Body of pancreas (tissue), 4 donors: Measurements from ENCODE around the gene ATAT1. TPM values are rescaled to one million over a fixed set of nuclear protein-coding genes. Genes with fewer than 3 reads are reported as not detected.

Experiments used
- ATAC-seq: fragments of 150-250 bp; one replicate; pipeline ENCODE4 v1.9.1; 2016
- DNase-seq, 4 donors: peaks; one replicate each; pipeline ENCODE4 v3.0.0-alpha.2; 2019
- H3K27ac ChIP-seq, 4 donors: fragments of 200-600 bp; sonication (generic); 1 replicate in 3 of 4; 2 replicates in 1 of 4; pipeline versions ENCODE4 v1.5.1 to v1.6.1; 2016 to 2019; ENCODE audit warnings: mild to moderate bottlenecking in 1 of 4, mixed read lengths in 1 of 4, moderate library complexity in 1 of 4
- H3K27me3 ChIP-seq, 2 donors: fragments of 200-600 bp; sonication (generic); one replicate each; pipeline ENCODE4 v1.6.0; 2016; ENCODE audit warnings: mild to moderate bottlenecking in 1 of 2
- H3K36me3 ChIP-seq, 2 donors: fragments of 200-600 bp; sonication (generic); replicated peaks in 1 of 2; 2 replicates each; pipeline ENCODE4 v1.5.1; 2016; ENCODE audit warnings: low read depth in 2 of 2; ENCODE audit not compliant: insufficient read depth in 1 of 2
- H3K4me1 ChIP-seq: fragments of 200-600 bp; sonication (generic); one replicate; pipeline ENCODE4 v1.6.0; 2016
- H3K4me3 ChIP-seq, 2 donors: fragments of 200-600 bp; sonication (generic); 1 replicate in 1 of 2; 2 replicates in 1 of 2; pipeline ENCODE4 v1.5.1; 2016 to 2019
- H3K9me3 ChIP-seq, 3 donors: fragments of 200-600 bp; sonication (generic); 1 replicate in 2 of 3; 2 replicates in 1 of 3; pipeline ENCODE4 v1.5.1; 2016
- CTCF ChIP-seq, 7 experiments: fragments of 450-650 bp in 4 of 7; fragments of 200-600 bp in 3 of 7; sonication (generic) in 3 of 7; IDR thresholded peaks; one replicate each; pipeline ENCODE4 v1.5.1; 2016 to 2019; ENCODE audit warnings: antibody characterized with exemption in 7 of 7
- POLR2A ChIP-seq, 3 donors: fragments of 450-650 bp; IDR thresholded peaks; one replicate each; pipeline ENCODE4 v1.6.1; 2016; ENCODE audit warnings: antibody characterized with exemption in 3 of 3, mild to moderate bottlenecking in 2 of 3
- WGBS, 2 donors: methylation state at CpG; one replicate each; pipeline ENCODE4 v1.1.5; 2017; 5-methylcytosine and 5-hydroxymethylcytosine counted together
- intact Hi-C: fragments of 100-400 bp; cut with DNase I; formaldehyde crosslinking; loops from one replicate; pipeline ENCODE4 v1.15.1; 2023
- total RNA-seq, 2 donors: library from RNA; depleted of rRNA; stranded (reverse); fragments of >200 nt; gene quantifications; one replicate each; pipeline ENCODE4 v1.1.0, GENCODE V29; 2016

The ATAT1 gene
- total RNA-seq, 2 donors from 2014 or later, result 2.0 to 5.4 TPM

GRCh38 chr6:30651143-30651542, 24.5 kb downstream of the ATAT1 start:
- ATAC-seq, result no peak
- intact Hi-C loops, result no loop called here
- Histone ChIP-seq H3K27me3 (no peaks in the 10 kb centered on the region), H3K36me3 (peaks cover 6 to 28% of the 10 kb centered on the region in 2 donors), H3K4me3 (no peak overlapping the region), H3K9me3 (no peaks in the 10 kb centered on the region), H3K27ac (no peak overlapping the region), H3K4me1 (peaks cover 16% of the 10 kb centered on the region)
- DNase-seq, result no peak
- 87 to 88% methylated on average over 12 of the region's 12 CpGs for WGBS, 2 donors
- TF ChIP-seq POLR2A (IDR thresholded peaks at IDR 0.05) (no peak), CTCF (IDR thresholded peaks at IDR 0.05) (no peak)

GRCh38 chr6:30654798-30655742, 28.4 kb downstream of the ATAT1 start:
- Histone ChIP-seq H3K27ac (no peak overlapping the region), H3K4me1 (no peaks in the 10 kb centered on the region), H3K4me3 (no peak overlapping the region), H3K9me3 (no peaks in the 10 kb centered on the region), H3K27me3 (no peaks in the 10 kb centered on the region), H3K36me3 (peaks cover 6 to 53% of the 10 kb centered on the region in 2 donors)
- DNase-seq (no peak), ATAC-seq (no peak)
- TF ChIP-seq POLR2A (IDR thresholded peaks at IDR 0.05) (no peak), CTCF (IDR thresholded peaks at IDR 0.05) (no peak)
- 83 to 87% methylated on average over 17 to 19 of the region's 19 CpGs for WGBS, 2 donors
- intact Hi-C loops, result no loop called here

GRCh38 chr6:30655743-30656094, 29.0 kb downstream of the ATAT1 start:
- 88 to 94% methylated on average over 3 of the region's 3 CpGs for WGBS, 2 donors

GRCh38 chr6:30656513-30656912, 29.8 kb downstream of the ATAT1 start:
- peak in 1 of 4 donors; percentile 21 for DNase-seq
- ATAC-seq, result no peak
- Histone ChIP-seq H3K36me3 (peaks cover 6 to 54% of the 10 kb centered on the region in 2 donors), H3K27ac (no peak overlapping the region), H3K9me3 (no peaks in the 10 kb centered on the region), H3K27me3 (no peaks in the 10 kb centered on the region), H3K4me1 (no peaks in the 10 kb centered on the region), H3K4me3 (no peak overlapping the region)
- whole genome bisulfite sequencing, 2 donors, result 64 to 80% methylated on average over 6 to 7 of the region's 7 CpGs
- intact Hi-C loops, result no loop called here
- no peak for TF ChIP-seq POLR2A (IDR thresholded peaks at IDR 0.05)
- no peak for TF ChIP-seq CTCF (IDR thresholded peaks at IDR 0.05)

More at GRCh38 chr6:30655743-30656094, 29.0 kb downstream of the ATAT1 start:
- Histone ChIP-seq H3K36me3 (peaks cover 6 to 53% of the 10 kb centered on the region in 2 donors), H3K27ac (no peak overlapping the region), H3K9me3 (no peaks in the 10 kb centered on the region), H3K4me3 (no peak overlapping the region), H3K4me1 (no peaks in the 10 kb centered on the region), H3K27me3 (no peaks in the 10 kb centered on the region)
- no peak for DNase-seq
- intact Hi-C loops, result no loop called here
- TF ChIP-seq POLR2A (IDR thresholded peaks at IDR 0.05) (no peak), CTCF (IDR thresholded peaks at IDR 0.05) (no peak)
- no peak for ATAC-seq
